ENCODE results near the gene TMEM238.
A peak's percentile ranks its signal among the peaks of the same experiment; 100 is the strongest.
"Not testable (repeated sequence)": the region's sequence is repeated elsewhere in the genome, so short reads cannot be mapped to it uniquely, and the experiment has no call there.

TMEM238 gene

DNA sequence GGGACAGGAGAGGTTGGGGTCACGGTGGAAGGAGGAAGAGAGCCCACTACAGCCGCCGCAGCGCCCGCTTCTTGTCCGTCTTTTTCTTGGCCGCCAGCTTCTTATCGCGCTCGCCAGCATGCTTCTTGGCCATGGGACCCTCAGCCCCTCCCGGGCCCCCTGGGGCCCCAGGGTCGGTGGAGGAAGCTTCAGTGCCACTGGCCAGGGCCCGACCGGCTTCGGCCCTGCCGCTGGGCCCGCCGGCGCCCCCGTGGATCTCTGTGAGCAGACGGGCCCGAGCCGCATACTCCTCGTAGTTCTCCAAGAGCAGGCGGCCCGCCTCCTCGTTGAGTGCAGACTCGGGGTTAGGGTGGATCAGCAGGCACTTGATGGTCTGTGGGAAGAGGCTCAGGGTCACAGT lies 17.3 kb upstream of the TMEM238 start:
- DNase-seq (ENCODE audit: low read depth), result not testable (repeated sequence)

DNA sequence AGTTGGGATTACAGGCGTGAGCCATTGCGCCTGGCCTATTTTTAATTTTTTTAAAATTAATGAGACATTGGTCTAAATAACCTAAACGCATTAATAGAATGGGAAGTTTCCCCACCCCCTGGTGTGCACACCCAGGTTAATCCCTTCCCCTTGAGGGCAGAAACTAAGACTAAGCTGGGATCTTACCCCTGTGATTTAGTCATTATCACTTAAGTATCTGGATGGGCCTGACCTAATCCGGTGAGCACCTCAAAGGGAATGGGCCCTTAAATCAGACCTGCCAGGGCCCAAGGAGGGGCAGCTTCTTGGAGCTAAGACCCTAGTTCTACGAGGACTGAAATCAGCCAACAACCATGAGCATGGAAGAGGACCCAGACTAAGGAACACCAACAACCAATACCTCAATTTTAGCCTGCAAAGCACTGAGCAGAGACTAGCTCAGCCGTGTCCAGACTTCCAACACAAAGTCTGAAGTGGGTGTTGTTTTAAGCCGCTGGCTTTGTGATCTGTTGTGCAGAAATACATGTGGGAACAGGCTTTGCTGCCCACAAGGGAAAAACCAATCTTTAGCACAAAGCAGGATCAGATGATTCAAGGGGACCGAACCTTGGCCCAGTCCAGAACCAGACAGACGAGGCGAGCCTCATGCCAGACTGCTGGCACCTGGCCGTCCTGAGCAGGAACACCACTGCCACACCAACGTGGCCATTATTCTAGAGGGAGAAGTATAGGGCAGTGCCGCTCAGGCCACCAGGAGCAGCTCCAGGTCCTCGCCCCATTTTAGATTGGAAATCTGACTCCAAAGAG lies 16.4 kb upstream of the TMEM238 start:
- no peak for DNase-seq (ENCODE audit: low read depth)

DNA sequence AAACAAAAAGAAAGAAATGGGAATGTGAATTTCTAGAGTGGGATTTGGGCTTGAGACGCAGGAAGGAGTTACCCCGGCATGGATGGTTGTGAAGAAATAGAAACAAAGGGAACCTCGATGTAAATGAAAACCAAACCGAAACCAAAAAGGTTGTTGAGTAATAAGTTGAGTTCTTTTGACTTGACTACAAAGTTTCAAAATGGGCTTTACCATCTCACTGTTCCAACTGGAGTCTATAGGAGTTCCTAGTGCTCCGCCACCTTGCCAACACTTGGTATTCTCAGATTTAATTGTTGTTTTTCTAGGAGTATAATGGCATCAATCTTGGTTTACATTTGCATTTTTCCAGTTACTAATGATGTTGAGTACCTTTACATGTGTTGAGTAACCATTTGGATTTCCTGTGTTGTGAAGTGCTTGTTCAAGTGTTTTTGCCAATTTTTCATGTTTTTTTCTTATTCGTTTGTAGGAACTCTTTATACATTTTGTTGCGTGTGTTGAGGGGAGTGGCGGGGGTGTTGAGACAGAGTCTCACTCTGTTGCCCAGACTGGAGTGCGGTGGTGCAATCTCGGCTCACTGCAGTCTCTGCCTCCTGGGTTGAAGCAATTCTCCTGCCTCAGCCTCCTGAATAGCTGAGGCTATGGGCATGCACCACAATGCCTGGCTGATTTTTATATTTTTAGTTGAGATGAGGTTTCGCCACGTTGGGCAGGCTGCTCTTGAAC lies 14.3 kb upstream of the TMEM238 start:
- DNase-seq (ENCODE audit: low read depth), result no peak

DNA sequence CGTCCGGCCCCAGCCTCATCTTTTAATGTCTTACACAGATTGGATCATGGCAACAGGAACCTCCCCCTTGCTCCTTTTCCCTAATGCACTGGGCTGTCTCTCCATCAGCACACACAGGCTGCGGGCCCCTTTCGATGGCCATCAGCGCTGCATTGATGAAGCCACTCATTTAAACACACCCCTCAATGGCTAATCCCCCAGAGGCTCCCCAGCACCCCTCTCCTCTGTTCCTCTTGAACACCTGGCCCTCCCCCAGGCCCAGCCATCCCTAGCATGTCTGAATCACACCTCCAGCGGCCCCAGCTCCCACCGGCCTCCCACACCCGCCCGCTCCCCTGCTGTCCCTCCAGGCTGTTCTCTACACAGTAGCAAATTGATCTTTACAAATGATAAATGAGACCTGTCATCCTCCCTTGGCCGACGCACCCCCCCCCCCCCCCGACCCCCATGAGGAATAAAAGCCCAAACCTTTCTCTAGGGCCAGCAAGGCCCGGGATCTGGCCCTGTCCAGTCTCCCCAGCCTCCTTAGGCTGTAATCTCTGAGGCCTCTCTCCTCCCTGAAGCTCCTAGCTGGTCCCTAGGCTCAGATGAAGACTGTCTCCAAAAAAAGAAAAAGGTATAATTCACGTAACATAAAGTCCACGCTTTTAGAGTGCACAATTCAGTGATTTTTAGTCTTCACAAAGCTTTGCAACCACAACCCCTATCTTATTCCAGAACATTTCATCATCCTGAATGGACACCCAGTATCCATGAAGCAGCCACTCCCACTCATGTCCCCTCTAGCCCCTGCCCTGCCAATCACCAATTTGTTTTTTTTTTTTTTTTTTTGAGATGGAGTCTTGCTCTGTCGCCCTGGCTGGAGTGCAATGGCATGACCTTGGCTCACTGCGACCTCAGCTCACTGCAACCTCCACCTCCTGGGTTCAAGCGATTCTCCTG lies 9.0 kb upstream of the TMEM238 start:
- DNase-seq (ENCODE audit: low read depth), result no peak

DNA sequence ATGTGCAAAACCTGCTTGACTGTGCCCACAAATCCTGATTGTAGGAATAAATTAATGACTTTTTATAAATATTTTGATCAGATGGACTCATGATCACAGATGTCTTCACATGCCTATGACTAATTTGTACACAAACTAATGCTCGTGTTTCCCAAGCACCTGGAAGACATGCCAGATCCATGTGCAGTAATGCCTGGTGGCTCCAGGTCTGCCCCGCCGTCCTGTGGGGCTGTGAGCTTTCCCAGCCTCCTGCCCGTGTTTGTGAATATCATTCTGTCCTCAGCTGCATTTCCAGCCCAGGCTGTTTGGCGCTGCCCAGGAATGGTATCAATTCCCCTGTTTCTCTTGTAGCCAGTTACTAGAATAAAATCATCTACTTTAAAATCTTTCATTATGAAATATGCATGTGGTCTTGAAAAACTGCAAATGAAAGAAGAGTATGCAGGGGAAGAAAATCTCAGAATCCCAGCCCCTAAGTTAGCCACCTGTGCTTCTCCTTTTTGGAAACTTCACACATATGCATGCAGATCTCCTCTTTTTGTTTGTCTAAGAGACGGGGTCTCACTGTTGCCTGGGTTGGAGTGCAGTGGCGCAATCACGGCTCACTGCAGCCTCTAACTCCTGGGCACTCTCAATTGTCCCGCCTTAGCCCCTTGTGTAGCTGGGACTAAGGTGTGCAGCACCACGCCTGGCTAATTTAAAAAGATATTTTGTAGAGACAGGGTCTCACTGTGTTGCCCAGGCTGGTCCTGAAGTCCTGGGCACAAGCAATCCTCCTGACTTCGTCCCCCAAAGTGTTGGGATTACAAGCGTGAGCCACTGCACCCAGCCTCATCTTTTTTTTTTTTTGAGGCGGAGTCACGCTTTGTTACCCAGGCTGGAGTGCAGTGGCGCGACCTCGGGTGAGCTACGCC lies 7.9 kb upstream of the TMEM238 start:
- DNase-seq (ENCODE audit: low read depth), result no peak

DNA sequence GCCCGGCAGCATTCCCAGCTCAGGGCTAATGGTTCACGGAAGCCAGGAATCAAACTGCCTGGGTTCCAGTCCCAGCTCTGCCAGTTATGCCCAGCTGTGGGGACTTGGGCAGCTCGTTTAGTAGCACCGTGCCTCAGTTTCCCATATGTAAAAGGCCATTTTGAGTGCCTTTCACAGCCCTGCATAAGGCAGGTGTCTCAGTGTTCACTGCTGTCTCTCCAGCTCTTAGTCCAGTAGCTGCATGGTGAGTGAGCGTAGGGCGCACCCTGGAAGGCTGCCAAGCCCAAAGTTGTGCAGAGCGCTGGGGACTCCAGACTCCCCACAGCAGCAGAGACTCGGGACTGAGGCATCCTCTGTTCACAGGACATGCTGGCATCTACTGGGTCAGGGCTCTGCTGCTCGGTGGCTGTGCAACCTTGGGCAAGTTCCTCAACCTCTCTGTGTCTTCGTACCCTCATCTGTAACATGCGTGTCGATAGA lies 7.1 kb upstream of the TMEM238 start:
- no peak for DNase-seq (ENCODE audit: low read depth)

DNA sequence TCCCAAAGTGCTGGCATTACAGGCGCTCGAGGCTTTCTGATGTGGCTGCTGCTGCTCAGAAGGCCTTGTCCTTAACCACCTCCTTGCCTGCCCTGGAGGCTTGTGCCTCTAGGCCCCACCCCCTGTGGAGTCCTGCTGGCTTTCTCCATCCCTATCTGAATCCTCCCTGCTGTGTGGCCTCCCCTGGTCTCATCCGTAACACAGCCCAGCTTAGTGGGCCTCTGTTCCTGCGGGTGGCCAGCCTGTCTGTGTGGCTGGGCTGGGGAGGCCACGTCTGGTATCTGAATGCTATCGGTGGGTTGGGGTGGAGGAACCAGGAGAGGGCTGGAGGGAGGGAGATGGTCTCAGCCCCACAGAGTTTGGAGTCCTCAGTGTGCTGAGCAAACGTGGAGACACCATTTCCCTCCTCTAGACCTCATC lies 6.4 kb upstream of the TMEM238 start:
- DNase-seq (ENCODE audit: low read depth), result no peak

DNA sequence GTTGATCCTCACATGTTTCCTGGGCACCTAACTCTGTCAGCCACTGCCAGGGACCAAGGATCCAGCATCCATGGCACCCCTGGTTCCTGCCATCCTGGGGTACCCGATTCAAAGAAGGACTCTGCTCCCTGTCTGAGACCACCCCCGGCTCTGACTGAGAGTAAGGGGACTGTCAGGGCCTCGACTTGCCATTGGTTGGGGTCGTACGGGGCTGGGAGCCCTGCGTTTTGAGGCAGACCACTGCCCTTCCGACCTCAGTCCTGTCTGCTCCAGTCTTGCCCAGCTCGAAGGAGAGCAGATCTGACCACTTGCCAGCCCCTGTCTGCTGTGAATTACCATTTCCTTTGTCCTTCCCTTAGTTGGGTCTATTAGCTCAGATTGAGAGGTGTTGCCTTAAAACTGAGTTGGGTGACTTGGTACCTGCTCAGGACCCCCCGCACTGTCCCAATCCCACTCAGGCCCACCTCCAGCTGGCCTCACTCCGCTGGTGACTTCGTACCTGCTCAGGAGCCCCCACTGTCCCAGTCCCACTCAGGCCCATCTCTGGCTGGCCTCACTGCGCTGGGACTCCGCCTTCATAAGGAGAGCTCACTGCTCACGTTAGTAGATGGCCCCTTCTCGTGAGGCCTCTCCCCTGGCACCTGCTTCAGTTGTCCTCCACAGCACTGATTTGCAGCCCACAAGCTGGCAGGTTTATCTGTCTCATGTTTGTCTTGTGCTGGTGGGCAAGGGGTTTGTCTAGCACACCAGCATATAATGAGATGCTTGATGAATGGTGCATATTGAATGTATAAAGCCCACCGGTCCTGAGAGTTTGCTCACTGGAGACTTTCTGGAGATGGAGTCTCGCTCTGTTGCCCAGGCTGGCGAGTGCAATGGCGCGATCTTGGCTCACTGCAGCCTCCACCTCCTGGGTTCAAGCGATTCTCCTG lies 5.6 kb upstream of the TMEM238 start:
- DNase-seq (ENCODE audit: low read depth), result no peak

DNA sequence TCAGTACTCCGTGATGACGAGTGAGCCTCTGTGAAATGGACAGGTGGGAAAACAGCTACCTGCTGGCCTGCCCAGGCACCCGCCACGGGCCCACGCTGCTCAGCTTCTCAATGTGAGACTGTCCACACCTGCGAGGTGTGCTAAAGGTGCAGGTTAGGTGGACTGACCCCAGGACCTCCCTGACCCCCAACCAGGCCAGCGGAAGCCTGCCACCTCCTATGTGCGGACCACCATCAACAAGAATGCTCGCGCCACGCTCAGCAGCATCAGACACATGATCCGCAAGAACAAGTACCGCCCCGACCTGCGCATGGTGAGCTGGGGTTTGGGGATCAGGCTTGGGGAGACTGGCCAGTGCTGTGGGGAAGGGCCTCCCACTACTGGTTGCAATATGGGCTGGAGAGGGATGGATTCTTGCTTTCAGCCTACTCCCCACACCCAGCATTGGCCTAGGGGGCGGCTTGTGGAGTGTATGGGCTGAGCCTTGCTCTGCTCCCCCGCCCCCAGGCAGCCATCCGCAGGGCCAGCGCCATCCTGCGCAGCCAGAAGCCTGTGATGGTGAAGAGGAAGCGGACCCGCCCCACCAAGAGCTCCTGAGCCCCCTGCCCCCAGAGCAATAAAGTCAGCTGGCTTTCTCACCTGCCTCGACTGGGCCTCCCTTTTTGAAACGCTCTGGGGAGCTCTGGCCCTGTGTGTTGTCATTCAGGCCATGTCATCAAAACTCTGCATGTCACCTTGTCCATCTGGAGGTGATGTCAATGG lies 3.8 kb upstream of the TMEM238 start:
- DNase-seq (ENCODE audit: low read depth), result no peak

DNA sequence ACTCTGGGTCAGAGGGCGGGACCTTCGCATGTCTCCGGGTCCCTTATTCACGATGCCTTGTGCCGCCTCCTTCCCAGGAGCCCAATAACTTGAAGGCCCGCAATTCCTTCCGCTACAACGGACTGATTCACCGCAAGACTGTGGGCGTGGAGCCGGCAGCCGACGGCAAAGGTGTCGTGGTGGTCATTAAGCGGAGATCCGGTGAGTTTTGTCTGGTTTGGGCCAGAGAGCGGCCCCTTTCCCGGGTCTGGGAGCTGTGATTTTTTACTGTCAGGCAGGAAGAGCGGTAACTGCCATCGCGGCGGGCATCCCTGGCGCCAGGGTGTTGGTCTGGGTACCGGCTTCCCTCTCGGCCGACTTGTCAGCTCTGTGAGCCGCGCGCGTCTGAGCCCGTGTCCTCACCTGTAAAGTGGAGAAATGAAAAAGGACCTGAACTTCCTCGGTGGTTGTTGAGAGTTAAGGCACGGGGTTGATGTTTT lies 2.4 kb upstream of the TMEM238 start:
- no peak for DNase-seq (ENCODE audit: low read depth)

DNA sequence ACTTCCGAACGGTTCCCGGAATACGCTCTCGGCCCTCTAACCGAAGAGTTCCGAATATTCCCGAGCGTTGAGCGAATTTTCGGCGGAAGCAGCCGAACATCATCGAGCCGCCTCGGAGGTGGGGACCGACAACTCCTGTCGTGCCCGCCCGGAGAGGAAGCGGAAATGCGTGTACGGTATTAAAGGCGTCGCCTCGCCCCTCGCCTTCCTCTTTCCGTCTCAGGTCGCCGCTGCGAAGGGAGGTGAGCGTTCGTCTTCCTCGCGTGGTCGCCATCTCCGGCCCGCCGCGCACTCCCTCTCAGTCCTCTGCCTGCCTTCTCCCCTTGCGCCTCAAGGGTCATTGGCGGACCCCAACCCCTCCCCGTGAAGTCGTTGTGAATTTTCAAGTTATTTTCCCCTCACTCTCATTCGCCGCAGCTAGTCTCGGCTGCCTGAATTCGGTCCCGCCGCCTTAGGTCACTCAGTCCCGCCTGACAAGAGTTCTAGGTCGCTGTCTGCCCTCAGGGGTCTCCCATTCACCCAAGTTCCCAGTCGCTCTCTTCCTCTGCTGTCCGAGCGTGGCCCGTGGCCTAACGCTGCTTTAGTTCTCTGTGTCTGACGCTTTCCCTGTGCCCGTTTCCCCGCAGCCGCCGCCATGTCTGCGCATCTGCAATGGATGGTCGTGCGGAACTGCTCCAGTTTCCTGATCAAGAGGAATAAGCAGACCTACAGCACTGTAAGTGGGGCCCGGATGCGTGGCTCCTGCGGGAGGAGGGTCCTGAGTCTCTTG lies 1.8 kb upstream of the TMEM238 start, which contains the start of gene RPL28:
Gene RPL28 (plus strand): TSS at position 209 of the 769 bp plus-strand sequence. CDS start 426 bp downstream, at position 635.
- peak; percentile 87 for DNase-seq (ENCODE audit: low read depth)

DNA sequence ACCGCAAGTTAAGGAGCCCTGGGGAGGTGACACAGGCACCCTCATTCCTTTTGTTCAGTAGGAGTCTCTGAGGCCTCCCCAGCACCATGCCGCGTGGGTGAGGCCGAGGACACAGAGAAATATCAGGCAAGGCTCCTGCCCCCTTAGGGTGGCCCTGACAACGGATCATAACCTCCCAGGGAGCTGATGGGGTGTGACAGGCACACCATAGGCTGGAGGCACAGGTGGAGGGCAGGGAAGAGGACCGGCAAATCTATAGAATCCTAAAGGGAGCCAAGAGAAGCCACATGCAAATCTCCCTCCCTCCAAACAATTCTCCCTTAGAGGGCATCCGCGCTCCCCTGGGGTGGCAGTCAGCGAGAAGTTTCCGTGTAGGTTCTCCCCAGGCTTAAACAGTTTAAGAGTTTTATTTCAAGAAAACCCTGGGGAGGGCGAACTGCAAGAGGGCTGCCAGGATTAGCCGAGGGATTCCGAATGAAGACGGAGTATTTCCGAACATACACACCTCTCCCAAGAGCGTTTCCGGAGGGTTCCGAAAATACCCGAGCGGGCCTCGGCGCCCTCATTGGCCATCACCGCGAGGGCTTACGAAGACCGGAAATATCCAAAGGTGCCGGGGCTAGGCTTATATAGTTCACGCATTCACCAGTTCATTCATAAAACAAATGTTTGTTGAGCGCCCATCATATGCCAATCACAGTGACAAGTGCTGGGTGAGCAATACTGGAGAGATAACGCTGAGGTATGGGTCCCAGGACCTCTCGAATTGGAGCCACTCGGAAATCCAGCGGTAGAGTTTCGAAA lies 1.0 kb upstream of the TMEM238 start:
- DNase-seq (ENCODE audit: low read depth), result peak; percentile 85

DNA sequence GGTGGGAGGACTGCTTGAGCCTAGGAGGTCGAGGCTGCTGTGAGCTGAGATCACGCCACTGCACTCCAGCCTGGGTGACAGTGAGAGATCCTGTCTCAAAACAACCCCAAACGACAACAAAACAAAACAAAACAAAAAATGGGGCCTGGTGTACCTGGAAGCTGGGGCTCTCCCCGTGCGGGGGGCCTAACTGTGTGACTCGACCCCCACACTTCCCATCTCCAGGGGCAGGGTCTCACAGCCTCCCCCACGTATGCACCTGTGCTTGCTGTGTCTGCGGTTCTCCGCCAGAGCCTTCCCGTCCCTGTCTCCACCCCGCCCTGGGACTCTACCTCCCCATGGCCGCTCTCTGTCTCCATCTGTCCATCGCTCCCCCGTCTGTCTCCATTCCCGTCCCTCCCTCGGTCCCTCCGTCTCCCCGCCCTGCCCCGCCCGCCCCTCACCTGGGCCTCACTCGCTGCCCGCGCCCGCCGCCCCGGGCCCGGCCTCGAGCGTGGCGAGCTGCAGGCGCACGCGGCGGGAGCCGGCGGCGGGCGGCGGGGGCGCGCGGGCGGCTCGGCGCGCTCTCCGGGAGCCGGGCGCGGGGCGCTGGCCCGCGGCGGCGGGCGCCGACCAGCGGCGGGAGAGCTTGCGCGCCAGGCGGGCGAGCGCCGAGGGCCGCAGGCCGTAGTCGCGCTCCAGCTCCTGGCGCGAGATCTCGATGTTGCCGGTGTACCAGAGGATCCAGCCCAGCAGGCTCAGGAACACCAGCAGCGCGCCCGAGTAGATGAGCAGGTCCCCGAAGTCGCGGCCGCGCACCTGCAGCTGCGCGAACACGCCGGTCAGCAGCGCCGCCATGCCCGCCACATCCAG lies 587 bp downstream of the TMEM238 start:
- no peak for DNase-seq (ENCODE audit: low read depth)

DNA sequence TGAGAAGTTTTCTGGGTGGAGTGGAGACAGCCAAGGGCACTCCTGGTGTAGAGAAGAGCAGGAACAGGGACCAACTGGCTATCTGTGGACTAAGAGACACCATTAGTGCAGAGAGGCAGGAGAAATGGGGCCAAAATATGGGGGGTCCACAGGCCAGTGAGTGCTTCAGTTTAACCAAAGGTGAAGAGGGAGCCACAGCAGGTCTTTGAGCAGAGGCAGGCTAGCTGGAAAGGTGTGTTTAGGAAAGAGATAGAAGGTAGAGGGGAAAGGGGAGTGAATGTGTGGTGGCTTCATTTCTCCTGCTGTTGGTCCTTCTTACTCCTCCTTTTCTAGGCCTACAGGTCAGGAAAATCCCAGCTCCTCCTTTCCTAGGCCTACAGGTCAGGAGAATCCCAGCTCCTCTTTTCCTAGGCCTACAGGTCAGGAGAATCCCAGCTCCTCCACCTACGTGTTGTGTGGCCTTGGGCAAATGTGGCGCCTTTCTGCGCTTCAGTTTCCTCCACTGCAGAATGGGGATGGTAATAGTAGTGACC lies 1.5 kb downstream of the TMEM238 start:
- DNase-seq (ENCODE audit: low read depth), result no peak

DNA sequence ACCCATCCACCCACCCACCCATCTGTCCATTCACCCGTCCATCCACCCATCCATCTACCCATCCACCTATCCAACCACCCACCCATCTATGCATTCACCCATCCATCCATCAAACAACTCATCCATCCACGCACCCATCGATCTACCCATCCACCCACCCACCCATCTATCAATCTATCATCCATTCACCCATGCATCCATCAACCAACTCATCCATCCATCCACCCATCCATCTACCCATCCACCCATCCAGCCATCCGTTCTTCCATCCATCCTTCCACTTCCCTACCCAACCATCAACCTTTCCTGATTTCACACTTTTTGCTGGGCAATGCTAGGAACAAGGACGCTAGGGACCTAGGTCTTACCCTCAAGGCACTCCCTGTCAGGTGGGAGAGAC lies 2.1 kb downstream of the TMEM238 start:
- no peak for DNase-seq (ENCODE audit: low read depth)

DNA sequence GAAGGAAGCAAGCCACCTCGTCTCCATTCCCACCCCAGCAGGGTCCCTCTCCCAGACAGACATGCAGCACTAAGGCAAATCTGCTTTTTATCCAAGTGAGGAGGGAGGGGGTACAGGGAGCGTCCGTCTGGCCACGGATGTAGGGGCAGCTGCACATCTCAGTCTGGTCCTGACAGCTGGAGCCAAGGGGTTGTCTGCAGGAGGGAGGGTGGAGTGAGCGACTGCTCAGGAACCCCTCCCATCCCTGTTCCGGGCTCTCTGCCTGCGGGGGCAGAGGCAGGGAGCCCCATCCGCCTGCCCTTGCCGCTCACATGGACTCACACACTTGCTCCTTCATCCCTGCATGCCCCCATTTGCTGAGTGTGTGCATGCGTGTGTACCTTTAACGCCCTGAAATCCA lies 4.9 kb downstream of the TMEM238 start:
- no peak for DNase-seq (ENCODE audit: low read depth)

All from non-pigmented ciliary epithelial cell (primary cell).